K562 (cell line): ENCODE results near the gene CNGA4. TPM values are rescaled to one million over a fixed set of nuclear protein-coding genes. Genes with fewer than 3 reads are reported as not detected.

Source experiments
- CBX1 ChIP-seq: sonication (generic); IDR thresholded peaks from 2 replicates; pipeline ENCODE4 v1.6.1; 2016; ENCODE audit warnings: antibody characterized with exemption, low read depth, mild to moderate bottlenecking
- CXXC5 ChIP-seq: fragments of 250-450 bp; sonication (Bioruptor Pico); IDR thresholded peaks from 2 replicates; pipeline ENCODE4 v1.8.0; 2022; ENCODE audit warnings: inconsistent platforms, mild to moderate bottlenecking, moderate library complexity
- E2F4 ChIP-seq: sonication (generic); formaldehyde crosslinking; IDR thresholded peaks from 2 replicates; pipeline ENCODE4 v1.8.0; 2022; ENCODE audit warnings: mild to moderate bottlenecking, low read depth, missing genetic modification reagents
- EZH2 ChIP-seq: IDR thresholded peaks from 2 replicates; pipeline ENCODE4 v1.6.1; 2012; ENCODE audit warnings: low read depth, mild to moderate bottlenecking, inconsistent platforms, low read length, borderline replicate concordance
- HES1 ChIP-seq: fragments of 450-650 bp; IDR thresholded peaks from 2 replicates; pipeline ENCODE4 v1.6.1; 2016; ENCODE audit warnings: low read depth, mild to moderate bottlenecking, moderate library complexity
- HOXB6 ChIP-seq: fragments of 250-450 bp; sonication (Bioruptor Pico); IDR thresholded peaks from 2 replicates; pipeline ENCODE4 v1.5.1; 2022; ENCODE audit warnings: mild to moderate bottlenecking, borderline replicate concordance
- MAX ChIP-seq: sonication (generic); formaldehyde crosslinking; IDR thresholded peaks from 2 replicates; pipeline ENCODE4 v1.9.0; 2022; ENCODE audit warnings: mild to moderate bottlenecking, missing genetic modification reagents
- MLLT1 ChIP-seq, 2 experiments: fragments of 450-650 bp; IDR thresholded peaks; 2 replicates each; pipeline ENCODE4 v1.6.1; 2016
- MYNN ChIP-seq, 2 experiments: sonication (generic); formaldehyde crosslinking in 1 of 2; IDR thresholded peaks; 2 replicates each; pipeline versions ENCODE4 v1.5.0 to v1.6.1; 2016 to 2020; ENCODE audit warnings: antibody characterized with exemption in 1 of 2, missing genetic modification reagents in 1 of 2
- NONO ChIP-seq, 2 experiments: fragments of 200-400 bp in 1 of 2; fragments of 450-650 bp in 1 of 2; formaldehyde crosslinking in 1 of 2; IDR thresholded peaks; 2 replicates each; pipeline ENCODE4 v1.6.1; 2017; ENCODE audit warnings: low read depth in 2 of 2, mild to moderate bottlenecking in 2 of 2, moderate library complexity in 2 of 2, low read length in 1 of 2
- POLR2H ChIP-seq: IDR thresholded peaks from 2 replicates; pipeline ENCODE4 v1.6.1; 2016; ENCODE audit warnings: missing genetic modification characterization, low read depth, mild to moderate bottlenecking, control low read depth, missing compliant biosample characterization, moderate library complexity
- RBFOX2 ChIP-seq: fragments of 200-400 bp; formaldehyde crosslinking; IDR thresholded peaks from 2 replicates; pipeline ENCODE4 v1.6.1; 2017; ENCODE audit warnings: low read depth, mild to moderate bottlenecking, low read length, moderate library complexity
- STAT5B ChIP-seq: fragments of 250-450 bp; sonication (Bioruptor Pico); IDR thresholded peaks from 2 replicates; pipeline ENCODE4 v1.8.0; 2021; ENCODE audit warnings: mild to moderate bottlenecking, inconsistent platforms
- TFAP4 ChIP-seq: sonication (generic); formaldehyde crosslinking; IDR thresholded peaks from 2 replicates; pipeline ENCODE4 v1.8.0; 2022; ENCODE audit warnings: missing genetic modification reagents, mild to moderate bottlenecking, moderate library complexity, borderline replicate concordance
- USF2 ChIP-seq: sonication (generic); formaldehyde crosslinking; IDR thresholded peaks from 2 replicates; pipeline ENCODE4 v1.5.0; 2020; ENCODE audit warnings: missing genetic modification reagents
- ZNF12 ChIP-seq: sonication (generic); formaldehyde crosslinking; IDR thresholded peaks from 2 replicates; pipeline ENCODE4 v1.4.0; 2020; ENCODE audit warnings: mild to moderate bottlenecking, missing genetic modification reagents
- ZNF175 ChIP-seq: fragments of 200-800 bp; sonication (Bioruptor generic); IDR thresholded peaks from 2 replicates; pipeline ENCODE4 v1.6.1; 2016; ENCODE audit warnings: low read depth, mild to moderate bottlenecking, missing genetic modification characterization, missing compliant biosample characterization
- ZNF77 ChIP-seq: fragments of 250-450 bp; sonication (Bioruptor Pico); IDR thresholded peaks from 2 replicates; pipeline ENCODE4 v1.5.0; 2020
- polyA plus RNA-seq, 8 experiments: library from polyadenylated mRNA; depleted of rRNA in 4 of 8; stranded (reverse) in 5 of 8; unstranded in 3 of 8; fragments of >200 nt; fragmentation: Nextera tagmentation in 2 of 8; fragmentation: Illumina TruSeq in 1 of 8; extraction: Ambion mirVana in 2 of 8; extraction: Trizol in 1 of 8; gene quantifications; 2 replicates each; pipeline versions ENCODE4 v1.2.1 to v1.2.3, GENCODE V29; 2011 to 2014; ENCODE audit warnings: inconsistent platforms in 1 of 8, missing spikeins in 1 of 8
- total RNA-seq, 7 experiments: library from RNA; depleted of rRNA in 6 of 7; stranded (reverse); fragments of >200 nt in 6 of 7; fragmentation: Illumina TruSeq in 2 of 7; extraction: Trizol in 2 of 7; gene quantifications; 2 replicates each; pipeline versions ENCODE4 v1.2.1 to v1.2.3, GENCODE V29; 2011 to 2021; ENCODE audit warnings: low replicate concordance in 1 of 7

CNGA4 gene
- total and polyA plus RNA-seq, 9 of the 15 experiments (the other 6 are each of a cell fraction or from before 2014, with no cell fraction given), result 0.04 to 0.09 (median 0.06) TPM; not detected in 6

GRCh38 chr11:6249770-6250555 is 11.1 kb downstream of the CNGA4 start (continued):
- TF ChIP-seq USF2 (CRISPR knock-in tag) (no peak), ZNF77 (CRISPR knock-in tag) (no peak), EZH2 (no peak), TFAP4 (peak; percentile 94), ZNF175 (CRISPR knock-in tag) (peak; percentile 75), MYNN (IDR thresholded peaks at IDR 0.05) (peak; percentile 90), MYNN (CRISPR knock-in tag; IDR thresholded peaks at IDR 0.05) (no peak), NONO (IDR thresholded peaks at IDR 0.05; ENCODE audit: low read depth in 2 of 2, low read length in 1 of 2) (no peak), HOXB6 (CRISPR knock-in tag) (no peak), E2F4 (CRISPR knock-in tag) (no peak), POLR2H (tag) (no peak), CBX1 (no peak), ZNF12 (no peak), STAT5B (no peak), RBFOX2 (no peak), CXXC5 (CRISPR knock-in tag) (no peak), HES1 (no peak), MLLT1 (IDR thresholded peaks at IDR 0.05) (no peak), MAX (no peak)
